ENCODE measurements around the gene ATP8A1. TPM values are rescaled to one million over a fixed set of nuclear protein-coding genes. Genes with fewer than 3 reads are reported as not detected.

Gene ATP8A1
- total RNA-seq, 6 experiments from 2014 or later = 1.0 to 3.4 (median 1.9) TPM

- Histone ChIP-seq H3K36me3 (no peaks in the 10 kb centered on the region), H3K27ac (no peak overlapping the region), H3K27me3 (no peaks in the 10 kb centered on the region), H3K4me1 (no peaks in the 10 kb centered on the region), H3K9me3 (no peaks in the 10 kb centered on the region), H3K4me3 (no peak overlapping the region)
- DNase-seq (peak in 1 of 3 donors; percentile 62), ATAC-seq (peak; percentile 96 to 97 (median 96))
- TF ChIP-seq CTCF (IDR thresholded peaks at IDR 0.05) = peak; percentile 62 to 78 (median 72)
- no peak for TF ChIP-seq POLR2A (IDR thresholded peaks at IDR 0.05)
- WGBS (ENCODE audit: insufficient coverage, low coverage, low lambda C conversion rate, missing lambda C conversion rate) = 1% methylated on average over 4 of the region's 4 CpGs
- intact Hi-C loops (cut with DNase I) = loop anchor here (5.0 to 10.0 kb wide), 2 partner anchors 296 to 299 kb away; no protein-coding TSS in a partner anchor
These were observed 88.2 kb downstream of the ATP8A1 start for GRCh38 chr4:42568610-42569207.

- Histone ChIP-seq H3K4me3 (no peak overlapping the region), H3K9me3 (no peaks in the 10 kb centered on the region), H3K27ac (no peak overlapping the region), H3K4me1 (no peaks in the 10 kb centered on the region), H3K27me3 (no peaks in the 10 kb centered on the region), H3K36me3 (no peaks in the 10 kb centered on the region)
- ATAC-seq = no peak
- WGBS (ENCODE audit: insufficient coverage, low coverage, low lambda C conversion rate, missing lambda C conversion rate) = 65% methylated on average over 1 of the region's 1 CpG
- TF ChIP-seq POLR2A (IDR thresholded peaks at IDR 0.05) (no peak), CTCF (IDR thresholded peaks at IDR 0.05) (no peak)
- intact Hi-C loops (cut with DNase I) = loop anchor here (5.0 to 10.0 kb wide), 2 partner anchors 298 to 300 kb away; no protein-coding TSS in a partner anchor
- DNase-seq = no peak
These were observed 90.1 kb downstream of the ATP8A1 start for GRCh38 chr4:42566835-42567234.

GRCh38 chr4:42562016-42562415, 94.9 kb downstream of the ATP8A1 start:
- no peaks in the 10 kb centered on the region for H3K36me3 ChIP-seq
- TF ChIP-seq CTCF (IDR thresholded peaks at IDR 0.05) = no peak
- TF ChIP-seq POLR2A (IDR thresholded peaks at IDR 0.05) = no peak
- 48% methylated on average over 4 of the region's 5 CpGs for WGBS (ENCODE audit: insufficient coverage, low coverage, low lambda C conversion rate, missing lambda C conversion rate)
- no peak for DNase-seq
- H3K27me3 ChIP-seq = no peaks in the 10 kb centered on the region
- no peaks in the 10 kb centered on the region for H3K4me1 ChIP-seq
- ATAC-seq = no peak
- no peak overlapping the region for H3K27ac ChIP-seq
- no peaks in the 10 kb centered on the region for H3K9me3 ChIP-seq
- no peak overlapping the region for H3K4me3 ChIP-seq
- intact Hi-C loops (cut with DNase I) = loop anchor here in 1 of 2 donors (10.0 kb wide), 1 partner anchor 303 kb away; no protein-coding TSS in a partner anchor

- no peaks in the 10 kb centered on the region for H3K9me3 ChIP-seq
- DNase-seq (no peak), ATAC-seq (no peak)
- no peak overlapping the region for H3K4me3 ChIP-seq
- no peak overlapping the region for H3K27ac ChIP-seq
- intact Hi-C loops (cut with DNase I) = loop anchor here in 1 of 2 donors (10.0 kb wide), 1 partner anchor 304 kb away; no protein-coding TSS in a partner anchor
- no peaks in the 10 kb centered on the region for H3K27me3 ChIP-seq
- H3K4me1 ChIP-seq = no peaks in the 10 kb centered on the region
- TF ChIP-seq POLR2A (IDR thresholded peaks at IDR 0.05) = no peak
- no peak for TF ChIP-seq CTCF (IDR thresholded peaks at IDR 0.05)
- WGBS (ENCODE audit: insufficient coverage, low coverage, low lambda C conversion rate, missing lambda C conversion rate) = 88% methylated on average over 7 of the region's 11 CpGs
- H3K36me3 ChIP-seq = no peaks in the 10 kb centered on the region
These were observed 95.9 kb downstream of the ATP8A1 start for GRCh38 chr4:42561031-42561430.

Data from right lobe of liver (tissue), 6 donors.